ENCODE results near the gene CDC42BPA.

DNA sequence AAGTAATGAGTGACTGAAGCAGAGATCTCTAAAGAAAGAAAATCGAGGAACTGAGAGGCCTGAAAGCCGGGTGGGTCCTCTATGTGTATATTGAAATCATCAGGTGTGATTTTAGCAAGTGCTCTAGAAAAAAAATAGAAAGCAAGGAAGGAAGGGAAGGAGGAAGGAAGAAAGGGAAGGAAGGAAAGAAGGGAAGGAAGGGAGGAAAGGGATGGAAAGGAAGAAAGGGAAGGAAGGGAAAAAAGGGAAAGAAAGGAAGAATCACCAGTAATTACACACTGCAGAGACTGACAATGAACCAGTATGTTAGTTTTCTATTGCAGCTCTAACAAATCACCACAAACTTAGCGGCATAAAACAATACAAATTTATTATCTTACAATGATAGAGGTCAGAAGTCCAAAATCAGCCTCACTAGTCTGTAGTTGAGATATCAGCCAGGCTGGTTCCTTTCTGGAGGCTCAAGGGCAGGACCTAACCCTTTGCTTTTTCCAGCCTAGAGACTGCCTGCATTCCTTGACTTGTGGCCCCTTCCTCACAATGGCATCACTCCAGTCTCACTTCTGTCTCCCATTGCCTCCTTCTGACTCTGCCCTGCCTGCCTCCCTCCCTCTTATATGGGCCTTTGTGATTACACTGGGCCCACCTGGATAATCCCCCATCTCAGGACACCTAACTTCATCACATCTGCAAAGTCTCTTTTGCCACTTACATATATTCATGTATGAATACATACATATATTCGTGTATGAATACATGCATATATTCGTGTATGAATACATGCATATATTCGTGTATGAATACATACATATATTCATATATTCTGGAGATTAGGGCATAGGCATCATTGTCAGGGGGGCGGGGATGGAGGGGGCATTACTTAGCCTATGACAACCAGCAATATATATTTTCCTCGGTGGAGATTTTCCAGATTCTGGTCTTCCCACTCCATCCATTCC, 47.5 kb upstream of the CDC42BPA start:
- TF ChIP-seq CTCF (IDR thresholded peaks at IDR 0.05) = no peak
- no peak for TF ChIP-seq POLR2A (IDR thresholded peaks at IDR 0.05)

Measured in testis (tissue), 2 donors.